ENCODE results near the gene RPUSD1. TPM values are rescaled to one million over a fixed set of nuclear protein-coding genes. Genes with fewer than 3 reads are reported as not detected.

The RPUSD1 gene
- total and polyA plus RNA-seq, 8 donors, result 6.2 to 21.1 (median 9.8) TPM

DNA sequence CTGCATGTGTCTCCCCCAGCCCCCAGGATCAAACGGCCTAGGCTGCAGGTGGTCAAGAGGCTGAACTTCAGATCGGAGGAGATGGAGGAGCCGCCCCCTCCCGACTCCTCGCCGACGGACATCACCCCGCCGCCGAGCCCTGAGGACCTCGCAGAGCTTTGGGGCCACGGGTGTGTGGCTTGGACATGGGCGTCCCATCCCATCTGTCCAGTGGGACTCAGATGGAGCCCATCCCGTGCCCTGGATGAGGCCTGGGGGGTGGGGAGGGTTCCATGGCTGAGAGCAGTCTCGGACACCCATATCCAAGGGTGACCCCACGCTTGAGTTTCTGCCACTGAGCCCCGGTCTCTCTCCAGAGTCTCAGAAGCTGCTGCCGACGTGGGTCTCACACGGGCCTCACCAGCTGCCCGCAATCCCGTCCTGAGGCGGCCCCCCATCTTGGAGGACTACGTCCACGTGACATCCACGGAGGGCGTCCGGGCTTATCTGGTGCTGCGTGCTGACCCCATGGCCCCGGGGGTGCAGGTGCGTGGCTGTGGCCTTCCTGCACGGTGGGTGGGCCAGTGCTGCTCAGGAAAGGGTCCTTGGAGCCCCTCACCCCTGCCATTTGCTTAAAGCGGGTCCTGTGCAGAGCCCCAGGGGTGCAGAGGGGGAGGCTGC is 1.1 kb upstream of the RPUSD1 start:
- FAIRE-seq (no peak), DNase-seq (no peak), ATAC-seq (no peak)
- Histone ChIP-seq H3K9me3 (no peaks in the 10 kb centered on the region), H3K27ac (no peak overlapping the region), H3K27me3 (no peaks in the 10 kb centered on the region), H3K4me1 (peaks cover 0 to 13% (median 6%) of the 10 kb centered on the region in 3 donors), H3K36me3 (no peaks in the 10 kb centered on the region), H3K4me3 (peak overlapping the region in 3 of 4 donors; percentile 57 to 92 (median 91))
- 60 to 68% methylated on average over 33 of the region's 33 CpGs for WGBS, 2 donors
- intact Hi-C loops (cut with DNase I), result loop anchor here in 1 of 3 donors (10.0 kb wide), 1 partner anchor 85 kb away; the partner anchor contains the start of gene FBXL16
- TF ChIP-seq, protein P1, sequence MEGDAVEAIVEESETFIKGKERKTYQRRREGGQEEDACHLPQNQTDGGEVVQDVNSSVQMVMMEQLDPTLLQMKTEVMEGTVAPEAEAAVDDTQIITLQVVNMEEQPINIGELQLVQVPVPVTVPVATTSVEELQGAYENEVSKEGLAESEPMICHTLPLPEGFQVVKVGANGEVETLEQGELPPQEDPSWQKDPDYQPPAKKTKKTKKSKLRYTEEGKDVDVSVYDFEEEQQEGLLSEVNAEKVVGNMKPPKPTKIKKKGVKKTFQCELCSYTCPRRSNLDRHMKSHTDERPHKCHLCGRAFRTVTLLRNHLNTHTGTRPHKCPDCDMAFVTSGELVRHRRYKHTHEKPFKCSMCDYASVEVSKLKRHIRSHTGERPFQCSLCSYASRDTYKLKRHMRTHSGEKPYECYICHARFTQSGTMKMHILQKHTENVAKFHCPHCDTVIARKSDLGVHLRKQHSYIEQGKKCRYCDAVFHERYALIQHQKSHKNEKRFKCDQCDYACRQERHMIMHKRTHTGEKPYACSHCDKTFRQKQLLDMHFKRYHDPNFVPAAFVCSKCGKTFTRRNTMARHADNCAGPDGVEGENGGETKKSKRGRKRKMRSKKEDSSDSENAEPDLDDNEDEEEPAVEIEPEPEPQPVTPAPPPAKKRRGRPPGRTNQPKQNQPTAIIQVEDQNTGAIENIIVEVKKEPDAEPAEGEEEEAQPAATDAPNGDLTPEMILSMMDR (IDR thresholded peaks at IDR 0.05), result no peak

DNA sequence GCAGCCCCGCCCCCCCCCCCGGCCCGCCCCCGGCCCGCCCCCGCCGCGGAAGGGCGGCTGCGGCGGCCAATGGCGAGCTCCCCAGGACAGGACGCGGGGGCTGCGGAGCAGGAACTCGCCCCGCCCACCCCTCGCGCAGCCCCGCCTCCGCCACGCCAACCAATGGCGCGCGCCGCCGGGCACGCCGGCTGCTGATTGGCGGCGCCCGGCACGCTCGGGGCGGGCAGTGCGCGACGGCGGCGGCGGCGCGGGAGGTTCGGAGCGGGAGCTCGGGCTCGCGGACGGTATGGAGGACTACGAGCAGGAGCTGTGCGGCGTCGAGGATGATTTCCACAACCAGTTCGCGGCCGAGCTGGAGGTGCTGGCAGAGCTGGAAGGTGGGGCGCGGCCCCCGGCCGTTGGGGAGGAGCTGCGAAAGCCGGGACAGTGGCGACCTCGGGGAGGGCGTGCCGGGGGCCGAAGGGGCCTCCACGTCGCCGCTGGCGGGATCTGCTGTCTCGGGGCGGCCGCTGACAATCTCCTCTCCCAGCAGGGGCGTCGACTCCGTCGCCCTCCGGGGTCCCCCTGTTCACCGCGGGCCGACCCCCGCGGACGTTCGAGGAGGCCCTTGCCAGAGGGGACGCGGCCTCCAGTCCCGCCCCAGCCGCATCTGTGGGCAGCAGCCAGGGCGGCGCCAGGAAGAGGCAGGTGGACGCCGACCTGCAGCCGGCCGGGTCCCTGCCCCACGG is 382 bp upstream of the RPUSD1 start, which contains the start of gene CHTF18:
Gene CHTF18 (plus strand): TSS at position 222 of the 728 bp plus-strand sequence. CDS start 65 bp downstream, at position 287.
- H3K27me3 ChIP-seq, result no peaks in the 10 kb centered on the region
- H3K27ac ChIP-seq, result peak within 1 kb of the TSS in 1 of 4 donors; percentile 39
- intact Hi-C loops (cut with DNase I), result loop anchor here in 1 of 3 donors (10.0 kb wide), 1 partner anchor 84 kb away; the partner anchor contains the start of gene FBXL16
- no peaks in the 10 kb centered on the region for H3K36me3 ChIP-seq
- peak within 1 kb of the TSS; percentile 89 to 96 (median 93) for H3K4me3 ChIP-seq
- TF ChIP-seq, protein P1 (IDR thresholded peaks at IDR 0.05), result no peak
- ATAC-seq (peak; percentile 93 to 96 (median 94)), FAIRE-seq (no peak), DNase-seq (peak; percentile 87 to 96 (median 96))
- 0% methylated on average over 62 to 97 of the region's 97 CpGs for WGBS, 2 donors
- H3K9me3 ChIP-seq, result no peaks in the 10 kb centered on the region
- H3K4me1 ChIP-seq, result peaks cover 0 to 13% (median 6%) of the 10 kb centered on the region in 3 donors

DNA sequence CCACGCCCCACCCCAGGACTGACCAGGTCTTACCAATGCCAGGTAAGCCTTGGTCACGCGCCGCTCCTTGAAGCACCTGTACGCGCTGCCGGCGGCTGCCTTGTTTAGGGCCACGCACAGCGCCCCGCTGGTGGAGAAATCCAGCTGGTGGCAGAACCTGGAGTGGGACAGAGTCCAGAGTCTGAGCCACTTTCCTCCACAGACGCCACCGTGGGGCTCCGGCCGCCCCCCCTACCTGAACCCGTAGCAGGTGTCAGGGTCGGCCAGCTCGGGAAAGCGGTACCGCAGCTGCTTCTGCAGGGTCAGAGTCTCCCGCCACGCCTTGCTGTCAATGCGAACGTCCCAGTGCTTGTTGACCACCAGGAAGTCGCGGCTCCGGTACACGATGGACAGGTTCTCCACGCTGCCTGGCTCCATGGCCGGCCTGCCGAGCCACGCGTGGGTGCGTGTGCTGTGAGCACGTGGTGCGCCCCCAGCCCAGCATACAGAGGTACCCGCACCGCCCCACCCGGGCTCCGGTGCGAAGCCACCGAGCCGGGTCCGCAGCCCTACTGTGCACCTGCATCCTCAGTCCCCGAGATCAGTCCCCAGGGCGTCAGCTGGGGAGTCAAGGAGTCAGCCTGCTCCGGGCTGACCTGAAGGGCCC is 737 bp downstream of the RPUSD1 start:
- TF ChIP-seq, protein P1 (IDR thresholded peaks at IDR 0.05), result no peak
- FAIRE-seq (no peak), ATAC-seq (no peak), DNase-seq (no peak)
- no peaks in the 10 kb centered on the region for H3K9me3 ChIP-seq
- H3K27me3 ChIP-seq, result no peaks in the 10 kb centered on the region
- peaks cover 0 to 13% (median 6%) of the 10 kb centered on the region in 3 donors for H3K4me1 ChIP-seq
- intact Hi-C loops (cut with DNase I), result loop anchor here in 2 of 3 donors (2.0 to 10.0 kb wide), 2 partner anchors 73 to 83 kb away; partner anchors contain the start of genes FBXL16 (in 1 of the 2) and METRN (in 1 of the 2)
- H3K4me3 ChIP-seq, result peak overlapping the region; percentile 71 to 96 (median 93)
- no peak overlapping the region for H3K27ac ChIP-seq
- no peaks in the 10 kb centered on the region for H3K36me3 ChIP-seq
- 24 to 27% methylated on average over 46 to 47 of the region's 47 CpGs for WGBS, 2 donors

DNA sequence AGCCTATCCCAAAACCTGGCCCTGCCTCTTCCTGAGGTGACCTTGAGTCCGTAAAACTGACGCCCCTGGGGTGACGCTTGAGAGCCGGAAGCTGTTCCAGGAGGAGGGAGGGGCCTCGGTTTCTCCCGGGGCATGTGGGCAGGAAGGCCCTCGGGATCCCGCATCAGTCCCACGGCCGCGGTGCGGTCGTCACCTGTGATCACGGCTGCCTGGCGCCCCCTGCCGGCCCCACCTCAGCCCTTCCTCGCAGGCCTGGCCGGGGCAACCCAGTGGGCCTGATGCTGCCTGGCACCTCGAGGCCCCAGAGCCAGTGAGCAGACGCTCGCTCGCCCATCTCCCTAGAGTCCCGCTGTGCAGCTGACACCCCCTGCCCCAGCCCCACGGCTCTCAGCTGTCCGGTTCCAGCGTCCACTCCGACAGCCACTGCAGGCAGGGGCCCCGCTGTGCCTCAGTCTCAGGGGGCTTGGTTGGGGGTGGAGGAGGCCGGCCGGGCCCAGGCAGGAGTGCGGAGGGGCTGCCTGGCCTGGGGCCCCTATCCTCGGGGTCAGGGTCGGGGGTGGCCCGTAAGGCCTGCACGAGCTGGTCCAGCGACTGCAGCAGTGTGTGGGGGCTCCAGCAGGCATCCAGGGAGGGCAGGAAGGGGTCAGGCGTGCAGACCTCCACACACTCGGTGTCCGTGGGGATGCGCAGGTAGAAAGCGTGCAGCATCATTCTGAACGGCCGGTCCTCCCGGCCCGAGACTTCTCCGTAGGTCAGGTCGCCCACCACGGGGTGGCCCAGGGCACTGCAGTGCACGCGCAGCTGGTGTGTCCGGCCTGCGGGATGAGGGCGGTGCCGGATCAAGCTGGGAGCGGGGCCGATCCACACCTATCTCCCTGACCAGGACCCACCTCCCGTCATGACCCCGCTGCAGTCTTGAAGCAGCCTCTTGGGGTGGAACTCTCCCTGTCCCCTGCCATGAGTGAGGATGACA is 2.3 kb downstream of the RPUSD1 start:
- TF ChIP-seq, protein P1 (IDR thresholded peaks at IDR 0.05), result peak; percentile 50 to 61 (median 55)
- peak in 5 of 6 donors; percentile 42 to 90 (median 64) for DNase-seq
- H3K9me3 ChIP-seq, result no peaks in the 10 kb centered on the region
- no peak overlapping the region for H3K27ac ChIP-seq
- peaks cover 0 to 13% (median 6%) of the 10 kb centered on the region in 3 donors for H3K4me1 ChIP-seq
- intact Hi-C loops (cut with DNase I), result loop anchor here in 2 of 3 donors (2.0 to 10.0 kb wide), 2 partner anchors 71 to 81 kb away; partner anchors contain the start of genes FBXL16 (in 1 of the 2) and METRN (in 1 of the 2)
- H3K27me3 ChIP-seq, result no peaks in the 10 kb centered on the region
- WGBS, 2 donors, result 64 to 65% methylated on average over 57 to 58 of the region's 58 CpGs
- no peak for FAIRE-seq
- no peak overlapping the region for H3K4me3 ChIP-seq
- no peaks in the 10 kb centered on the region for H3K36me3 ChIP-seq
- ATAC-seq, result peak; percentile 19 to 51 (median 38)

Data from pancreas (tissue), 10 donors.